Dendritic cell treated with granulocyte-macrophage colony-stimulating factor and Interleukin-4, amounts not matched to agents 40 ng/mL and 50 ng/mL, for 4 days (primary cell): ENCODE data around the gene FBXO17.

ENCODE experiments used
- H3K27ac Mint-ChIP-seq: one replicate; pipeline ENCODE4 v1.8.0; 2022; ENCODE audit warnings: mild to moderate bottlenecking, mixed read lengths
- H3K27me3 Mint-ChIP-seq: one replicate; pipeline ENCODE4 v1.8.0; 2022; ENCODE audit warnings: mild to moderate bottlenecking, mixed read lengths
- H3K36me3 Mint-ChIP-seq: one replicate; pipeline ENCODE4 v1.8.0; 2022; ENCODE audit warnings: low read depth, mixed read lengths
- H3K4me1 Mint-ChIP-seq: one replicate; pipeline ENCODE4 v1.8.0; 2022; ENCODE audit warnings: low read depth, mixed read lengths
- H3K4me3 Mint-ChIP-seq: one replicate; pipeline ENCODE4 v1.8.0; 2022; ENCODE audit warnings: mild to moderate bottlenecking, moderate library complexity, mixed read lengths
- H3K9me3 Mint-ChIP-seq: one replicate; pipeline ENCODE4 v1.8.0; 2022; ENCODE audit warnings: mixed read lengths
- intact Hi-C: fragments of 100-400 bp; cut with micrococcal nuclease; formaldehyde crosslinking; loops from one replicate; pipeline ENCODE4 v1.15.0; 2022

The FBXO17 gene

DNA sequence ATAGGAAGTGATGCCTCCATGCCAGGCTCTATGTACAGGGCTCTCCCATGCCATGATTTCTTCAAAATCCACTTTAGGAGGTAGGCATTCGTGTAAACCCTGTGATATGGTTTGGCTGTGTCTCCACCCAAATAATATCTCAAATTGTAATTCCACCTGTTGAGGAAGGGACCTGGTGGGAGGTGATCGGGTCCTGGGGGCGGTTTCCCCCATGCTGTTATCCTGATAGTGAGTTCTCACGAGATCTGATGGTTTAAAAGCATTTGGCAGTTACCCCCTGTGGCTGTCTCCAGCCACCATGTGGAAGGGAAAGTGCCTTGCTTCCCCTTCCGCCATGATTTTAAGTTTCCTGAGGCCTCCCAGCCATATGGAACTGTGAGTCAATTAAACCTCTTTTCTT lies 53.1 kb downstream of the FBXO17 start:
- no peaks in the 10 kb centered on the region for H3K9me3 Mint-ChIP-seq
- intact Hi-C loops = no loop called here
- peaks cover 33% of the 10 kb centered on the region for H3K36me3 Mint-ChIP-seq
- H3K27me3 Mint-ChIP-seq = no peaks in the 10 kb centered on the region
- H3K4me1 Mint-ChIP-seq = no peaks in the 10 kb centered on the region
- H3K4me3 Mint-ChIP-seq = no peak overlapping the region
- H3K27ac Mint-ChIP-seq = no peak overlapping the region

DNA sequence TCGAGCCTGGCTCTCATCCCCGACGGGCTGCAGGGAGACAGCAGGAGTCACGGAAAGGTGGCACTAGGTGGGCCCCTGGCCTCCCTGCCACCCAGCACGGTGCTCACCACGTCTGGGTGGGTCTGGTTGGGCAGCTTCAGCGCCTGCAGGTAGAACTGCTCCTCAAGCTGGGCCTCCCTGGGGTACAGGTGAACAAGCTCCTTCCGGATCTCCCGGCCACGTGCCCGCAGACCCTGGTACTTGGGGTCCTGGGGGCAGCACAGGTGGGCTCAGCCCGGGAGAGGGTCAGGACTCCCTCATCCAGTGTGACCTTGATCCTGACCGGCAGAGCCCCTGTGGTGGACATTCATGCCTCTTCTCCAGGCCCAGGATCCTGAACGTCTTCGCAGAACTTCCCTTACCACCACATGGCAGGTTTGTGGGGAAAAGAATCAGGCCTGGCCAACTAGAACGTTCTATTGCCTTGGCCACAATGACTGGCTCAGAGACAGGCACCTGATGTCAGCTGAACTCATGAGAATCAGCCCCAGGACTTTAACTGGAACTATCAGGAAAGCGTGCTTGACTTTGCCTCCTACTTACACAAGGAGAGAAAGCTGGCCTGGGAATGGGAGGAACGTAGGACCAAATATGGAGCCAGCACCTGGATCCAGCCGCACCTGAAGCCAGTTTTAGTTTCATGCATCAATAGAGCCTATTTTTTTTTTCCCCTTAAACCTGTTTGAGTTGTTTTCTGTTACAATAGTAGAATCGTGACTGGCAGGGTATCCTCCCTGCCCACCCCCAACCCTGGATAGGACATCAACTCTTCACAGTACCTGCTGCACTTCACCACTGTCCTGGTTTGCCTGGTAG lies 53.9 kb downstream of the FBXO17 start:
- peaks cover 31% of the 10 kb centered on the region for H3K36me3 Mint-ChIP-seq
- no peaks in the 10 kb centered on the region for H3K4me1 Mint-ChIP-seq
- H3K27ac Mint-ChIP-seq = no peak overlapping the region
- no peaks in the 10 kb centered on the region for H3K27me3 Mint-ChIP-seq
- H3K4me3 Mint-ChIP-seq = no peak overlapping the region
- H3K9me3 Mint-ChIP-seq = no peaks in the 10 kb centered on the region
- intact Hi-C loops = no loop called here

DNA sequence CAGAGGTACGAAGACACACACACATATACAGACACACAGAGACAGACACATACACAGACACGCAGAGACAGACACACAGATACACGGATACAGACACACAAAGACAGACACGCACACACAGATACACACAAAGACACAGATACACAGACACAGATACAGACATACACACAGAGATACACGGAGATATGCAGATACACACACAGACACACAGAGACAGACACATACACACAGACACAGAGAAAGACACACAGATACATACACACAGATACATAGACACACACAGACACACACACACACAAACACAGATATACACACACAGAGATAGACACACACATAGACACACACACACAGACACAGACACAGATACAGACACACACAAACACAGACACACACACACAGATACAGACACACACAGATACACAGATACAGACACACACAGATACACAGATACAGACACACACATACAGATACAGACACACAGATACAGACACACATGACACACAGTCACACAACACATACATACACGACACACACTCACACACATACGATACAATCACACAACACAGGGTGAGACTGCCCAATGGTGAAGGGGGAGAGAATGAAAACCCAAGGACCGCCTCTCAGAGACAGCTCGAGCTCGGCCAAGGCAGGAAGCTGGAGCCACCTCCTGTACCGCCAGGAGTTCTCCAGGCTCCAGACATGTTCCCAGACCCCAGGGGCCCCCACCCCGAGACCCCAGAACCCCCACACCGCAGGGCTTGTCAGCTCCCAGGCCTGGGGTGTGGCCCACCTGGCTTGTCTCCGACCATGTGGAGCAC lies 54.7 kb downstream of the FBXO17 start:
- H3K27ac Mint-ChIP-seq = no peak overlapping the region
- intact Hi-C loops = no loop called here
- H3K9me3 Mint-ChIP-seq = no peaks in the 10 kb centered on the region

GRCh38 chr19:38919837-38920601 lies 55.5 kb downstream of the FBXO17 start:
- intact Hi-C loops = no loop called here
- H3K4me3 Mint-ChIP-seq = no peak overlapping the region
- H3K4me1 Mint-ChIP-seq = no peaks in the 10 kb centered on the region
- H3K36me3 Mint-ChIP-seq = peaks cover 31% of the 10 kb centered on the region
- no peaks in the 10 kb centered on the region for H3K27me3 Mint-ChIP-seq
- H3K9me3 Mint-ChIP-seq = no peaks in the 10 kb centered on the region
- H3K27ac Mint-ChIP-seq = no peak overlapping the region

More for the DNA sequence above, 54.7 kb downstream of the FBXO17 start:
- H3K27me3 Mint-ChIP-seq = no peaks in the 10 kb centered on the region
- no peak overlapping the region for H3K4me3 Mint-ChIP-seq
- peaks cover 31% of the 10 kb centered on the region for H3K36me3 Mint-ChIP-seq
- H3K4me1 Mint-ChIP-seq = no peaks in the 10 kb centered on the region

DNA sequence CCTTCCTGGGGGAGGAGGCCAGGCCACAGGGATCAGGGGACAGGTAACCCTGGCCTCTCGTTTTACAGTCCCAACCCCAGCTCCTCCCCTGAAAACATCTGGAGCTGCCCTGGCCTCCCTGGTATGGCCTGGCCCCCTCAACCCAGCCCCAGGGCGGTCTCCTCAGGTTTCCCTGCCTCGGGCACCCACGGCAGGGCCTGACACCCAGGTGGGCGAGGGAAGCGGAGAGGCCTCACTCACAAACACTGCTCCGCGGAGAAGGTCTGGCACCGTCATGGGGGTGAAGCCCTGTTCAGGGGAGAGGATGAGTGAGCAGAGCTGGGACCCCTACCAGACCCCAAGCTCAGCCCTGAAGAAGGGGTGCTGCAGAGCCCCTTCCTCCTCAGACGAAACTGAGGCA lies 57.0 kb downstream of the FBXO17 start:
- H3K27me3 Mint-ChIP-seq = no peaks in the 10 kb centered on the region
- peaks cover 5% of the 10 kb centered on the region for H3K4me1 Mint-ChIP-seq
- no peaks in the 10 kb centered on the region for H3K9me3 Mint-ChIP-seq
- peaks cover 23% of the 10 kb centered on the region for H3K36me3 Mint-ChIP-seq
- no peak overlapping the region for H3K4me3 Mint-ChIP-seq
- intact Hi-C loops = no loop called here
- no peak overlapping the region for H3K27ac Mint-ChIP-seq

DNA sequence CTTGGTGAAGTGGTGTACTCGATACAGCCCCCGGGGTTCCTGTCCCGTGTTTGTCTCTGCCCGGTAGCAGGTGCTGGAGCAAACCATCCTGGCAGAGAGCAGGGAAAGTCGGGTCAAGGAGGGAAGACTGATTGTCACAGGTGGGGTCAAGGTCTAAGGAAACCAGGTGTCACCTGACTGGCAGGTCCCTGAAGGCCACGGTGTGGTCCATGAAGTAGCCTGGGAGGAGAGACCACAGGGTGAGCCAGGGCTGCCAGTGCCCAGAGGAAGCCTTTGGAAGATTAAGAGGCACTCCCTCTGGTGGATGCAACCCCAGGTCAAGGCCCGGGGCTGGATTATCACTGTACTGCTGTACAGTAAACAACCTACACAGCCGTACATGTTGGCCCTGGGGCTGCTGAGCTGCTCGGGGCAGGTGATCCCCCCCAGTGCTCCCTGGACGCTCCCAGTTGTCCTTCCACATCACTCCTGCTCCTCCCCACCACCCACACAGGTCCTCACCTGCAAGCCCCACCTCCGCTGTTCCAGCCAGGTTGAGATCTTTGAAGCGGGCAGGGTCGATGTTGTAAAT lies 57.5 kb downstream of the FBXO17 start:
- intact Hi-C loops = no loop called here
- Mint-ChIP-seq H3K27ac (no peak overlapping the region), H3K36me3 (peaks cover 23% of the 10 kb centered on the region), H3K4me3 (no peak overlapping the region), H3K4me1 (peaks cover 10% of the 10 kb centered on the region), H3K27me3 (no peaks in the 10 kb centered on the region), H3K9me3 (no peaks in the 10 kb centered on the region)

GRCh38 chr19:38917516-38917915 lies 58.0 kb downstream of the FBXO17 start:
- Mint-ChIP-seq H3K9me3 (no peaks in the 10 kb centered on the region), H3K4me3 (no peak overlapping the region), H3K36me3 (peaks cover 23% of the 10 kb centered on the region), H3K27me3 (no peaks in the 10 kb centered on the region), H3K4me1 (peaks cover 15% of the 10 kb centered on the region), H3K27ac (no peak overlapping the region)
- intact Hi-C loops = no loop called here

DNA sequence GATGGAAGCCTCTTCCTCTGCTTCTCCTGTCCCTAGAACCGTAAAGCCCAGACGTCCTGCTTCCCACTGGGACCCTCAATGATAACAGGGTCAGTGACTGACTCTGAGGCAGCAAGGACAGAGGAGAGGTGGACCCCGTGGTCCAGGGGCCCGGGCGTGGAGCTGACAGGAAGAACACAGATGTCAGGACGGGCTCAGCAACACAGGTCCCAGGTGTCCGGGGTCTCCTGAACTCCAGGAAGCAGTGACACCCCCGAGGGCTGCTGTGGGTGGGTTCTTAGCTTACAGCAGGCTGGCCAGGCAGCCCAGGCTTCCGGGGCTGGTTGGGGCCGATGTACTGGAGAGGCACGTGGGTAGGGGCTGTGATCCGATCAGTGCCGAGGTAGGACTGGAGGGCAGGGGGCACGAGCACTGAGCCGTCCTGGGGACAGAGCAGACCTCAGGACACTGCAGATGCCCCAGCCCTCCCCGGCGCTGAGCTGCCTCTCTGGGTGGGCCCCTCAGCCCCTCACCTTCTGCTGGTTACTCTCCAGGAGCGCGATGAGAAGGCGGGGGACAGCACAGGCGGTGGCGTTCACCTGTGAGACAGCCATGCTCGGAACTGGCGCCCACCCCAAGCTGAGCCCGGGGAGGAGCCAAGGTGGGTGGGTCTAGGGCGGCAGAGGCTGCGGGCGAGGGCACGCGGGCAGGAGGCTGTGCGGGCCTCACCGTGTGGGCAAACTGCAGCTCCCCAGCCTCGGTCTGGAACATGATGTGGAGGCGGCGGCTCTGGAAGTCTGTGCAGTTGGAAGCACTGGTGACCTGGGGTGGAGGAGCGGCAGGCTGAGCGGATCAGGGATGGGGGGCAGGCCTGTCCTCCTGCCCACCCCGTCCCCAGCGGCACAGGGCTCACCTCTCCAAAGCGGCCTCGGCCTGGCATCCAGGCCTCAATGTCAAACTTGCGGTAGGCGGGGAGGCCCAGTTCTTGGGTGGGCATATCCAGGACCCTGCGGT lies 59.9 kb downstream of the FBXO17 start:
- intact Hi-C loops = no loop called here
- Mint-ChIP-seq H3K27ac (peak overlapping the region; percentile 30), H3K27me3 (no peaks in the 10 kb centered on the region), H3K4me1 (peaks cover 17% of the 10 kb centered on the region), H3K4me3 (no peak overlapping the region), H3K36me3 (peaks cover 23% of the 10 kb centered on the region), H3K9me3 (no peaks in the 10 kb centered on the region)

DNA sequence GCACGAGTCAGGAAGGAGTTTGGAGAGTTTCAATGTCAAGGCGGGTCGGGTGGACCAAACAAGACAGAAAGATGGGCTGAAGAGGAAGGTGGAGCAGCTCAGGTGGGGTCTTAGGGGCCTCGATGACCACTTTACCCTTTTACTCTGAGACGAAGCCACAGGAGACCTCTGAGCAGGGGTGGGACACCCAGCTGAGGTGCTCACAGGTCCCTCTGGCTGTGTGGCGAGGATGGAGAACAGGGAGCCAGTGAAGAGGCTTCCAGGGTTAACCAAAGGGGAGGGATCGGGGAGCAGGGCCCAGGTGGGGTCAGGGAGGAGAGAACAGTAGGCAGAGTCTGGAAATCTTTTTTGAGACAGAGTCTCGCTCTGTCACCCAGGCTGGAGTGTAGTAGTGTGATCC lies 61.6 kb downstream of the FBXO17 start:
- peaks cover 29% of the 10 kb centered on the region for H3K36me3 Mint-ChIP-seq
- H3K9me3 Mint-ChIP-seq = no peaks in the 10 kb centered on the region
- no peaks in the 10 kb centered on the region for H3K27me3 Mint-ChIP-seq
- intact Hi-C loops = no loop called here
- H3K27ac Mint-ChIP-seq = no peak overlapping the region
- no peak overlapping the region for H3K4me3 Mint-ChIP-seq
- peaks cover 17% of the 10 kb centered on the region for H3K4me1 Mint-ChIP-seq

DNA sequence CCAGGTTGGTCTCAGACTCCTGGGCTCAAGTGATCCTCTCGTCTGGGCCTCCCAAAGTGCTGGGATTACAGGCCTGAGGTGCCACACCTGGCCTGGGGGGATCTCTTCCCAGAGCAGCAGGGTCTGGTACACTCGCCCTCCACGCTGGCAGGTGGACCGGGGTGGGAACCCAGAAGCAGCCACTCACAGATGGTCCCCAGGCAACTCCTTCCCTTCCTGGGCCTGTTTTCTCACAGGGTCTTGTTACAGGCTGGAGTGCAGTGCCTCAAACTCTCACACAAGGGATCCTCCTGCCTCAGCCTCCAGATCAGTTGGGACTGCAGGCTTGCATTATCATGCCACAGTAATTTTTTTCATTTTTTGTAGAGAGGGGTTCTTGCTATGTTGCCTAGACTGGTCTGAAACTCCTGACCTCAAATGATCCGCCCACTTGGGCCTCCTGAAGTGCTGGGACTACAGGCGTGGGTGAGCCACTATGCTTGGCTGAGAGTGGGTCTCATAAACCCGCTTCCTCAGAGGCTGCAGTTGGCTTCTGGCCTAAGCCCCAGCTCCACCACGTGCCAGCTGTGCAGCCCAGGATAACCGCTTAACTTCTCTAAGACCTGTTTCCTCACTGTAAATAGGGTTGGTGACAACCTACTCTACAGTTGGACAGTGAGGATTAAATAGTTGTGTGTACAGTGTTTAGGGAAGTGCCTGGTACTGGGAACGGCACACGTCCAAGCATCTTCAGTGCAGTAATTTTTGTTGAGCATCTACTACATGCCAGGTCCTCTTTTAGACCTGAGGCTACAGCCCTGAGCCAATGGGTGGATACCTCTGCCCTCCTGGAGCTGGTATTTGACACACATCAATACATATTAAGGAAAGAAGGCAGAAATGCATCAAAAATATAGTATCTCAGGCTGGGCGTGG lies 62.7 kb downstream of the FBXO17 start:
- no peaks in the 10 kb centered on the region for H3K27me3 Mint-ChIP-seq
- no peak overlapping the region for H3K27ac Mint-ChIP-seq
- H3K9me3 Mint-ChIP-seq = no peaks in the 10 kb centered on the region
- intact Hi-C loops = no loop called here
- no peak overlapping the region for H3K4me3 Mint-ChIP-seq
- peaks cover 17% of the 10 kb centered on the region for H3K4me1 Mint-ChIP-seq
- peaks cover 40% of the 10 kb centered on the region for H3K36me3 Mint-ChIP-seq

GRCh38 chr19:38911388-38912001 lies 64.0 kb downstream of the FBXO17 start:
- intact Hi-C loops = no loop called here
- H3K36me3 Mint-ChIP-seq = peaks cover 53% of the 10 kb centered on the region
- no peak overlapping the region for H3K27ac Mint-ChIP-seq
- no peaks in the 10 kb centered on the region for H3K27me3 Mint-ChIP-seq
- no peaks in the 10 kb centered on the region for H3K9me3 Mint-ChIP-seq
- H3K4me3 Mint-ChIP-seq = no peak overlapping the region
- peaks cover 17% of the 10 kb centered on the region for H3K4me1 Mint-ChIP-seq

DNA sequence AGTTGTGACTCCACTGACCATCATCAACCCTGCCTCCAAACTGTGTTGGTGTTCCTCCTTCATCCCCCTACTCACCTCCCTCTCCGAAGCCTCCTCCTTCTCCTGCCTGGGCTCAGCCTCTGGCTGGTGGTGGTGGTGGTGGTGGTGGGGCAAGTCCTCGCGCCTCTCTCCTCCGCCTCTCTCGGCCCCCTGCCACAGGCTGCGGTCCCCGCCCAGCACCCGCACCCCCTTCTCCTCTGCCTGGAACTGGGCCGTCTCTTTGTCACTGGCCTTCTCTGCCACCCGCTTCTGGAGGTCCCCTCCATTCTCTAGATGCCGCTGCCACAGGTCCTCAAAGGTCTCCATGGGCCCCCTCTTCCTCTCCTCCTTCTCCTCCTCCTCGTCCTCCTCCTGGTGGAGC lies 65.1 kb downstream of the FBXO17 start:
- no peak overlapping the region for H3K4me3 Mint-ChIP-seq
- H3K4me1 Mint-ChIP-seq = peaks cover 17% of the 10 kb centered on the region
- peaks cover 53% of the 10 kb centered on the region for H3K36me3 Mint-ChIP-seq
- intact Hi-C loops = no loop called here
- H3K9me3 Mint-ChIP-seq = no peaks in the 10 kb centered on the region
- H3K27ac Mint-ChIP-seq = no peak overlapping the region
- no peaks in the 10 kb centered on the region for H3K27me3 Mint-ChIP-seq
